GM23338 (cell line): ENCODE measurements around the gene FNDC7.

Experiments used
- EZH2 ChIP-seq: fragments of 200-600 bp; sonication (generic); IDR thresholded peaks from one replicate; pipeline ENCODE4 v1.8.0; 2017; ENCODE audit warnings: antibody characterized with exemption, mild to moderate bottlenecking, low read depth; ENCODE audit not compliant: unreplicated experiment
- POLR2AphosphoS5 ChIP-seq: IDR thresholded peaks from 2 replicates; pipeline ENCODE4 v1.6.1; 2016; ENCODE audit warnings: antibody characterized with exemption, low read depth
- STAT1 ChIP-seq: IDR thresholded peaks from one replicate; pipeline ENCODE4 v1.6.1; 2016; ENCODE audit warnings: antibody characterized with exemption; ENCODE audit not compliant: unreplicated experiment
- TF ChIP-seq, protein P1 (sequence below), 2 experiments: fragments of 200-600 bp in 1 of 2; sonication (generic) in 1 of 2; conservative IDR thresholded peaks; 2 replicates each; pipeline versions ENCODE4 v1.5.1 to v1.6.1; 2016 to 2017; ENCODE audit warnings: antibody characterized with exemption in 2 of 2, low read depth in 2 of 2, mild to moderate bottlenecking in 2 of 2, moderate library complexity in 1 of 2

DNA sequence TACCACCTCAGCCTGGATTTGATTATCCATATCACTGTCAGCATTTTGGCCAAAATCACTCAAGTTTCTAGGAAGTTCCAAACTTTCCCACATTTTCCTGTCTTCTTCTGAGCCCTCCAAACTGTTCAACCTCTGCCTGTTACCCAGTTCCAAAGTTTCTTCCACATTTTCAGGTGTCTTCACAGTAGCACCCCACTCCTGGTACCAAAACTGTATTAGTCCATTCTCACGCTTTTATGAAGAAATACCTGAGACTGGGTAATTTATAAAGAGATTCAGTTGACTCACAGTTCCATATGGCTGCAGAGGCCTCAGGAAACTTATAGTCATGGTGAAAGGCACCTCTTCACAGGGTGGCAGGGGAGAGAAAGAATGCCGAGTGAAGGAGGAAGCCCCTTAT lies 73.2 kb downstream of the FNDC7 start:
- TF ChIP-seq POLR2AphosphoS5 (no peak), STAT1 (no peak), EZH2 (no peak)
- TF ChIP-seq, protein P1, sequence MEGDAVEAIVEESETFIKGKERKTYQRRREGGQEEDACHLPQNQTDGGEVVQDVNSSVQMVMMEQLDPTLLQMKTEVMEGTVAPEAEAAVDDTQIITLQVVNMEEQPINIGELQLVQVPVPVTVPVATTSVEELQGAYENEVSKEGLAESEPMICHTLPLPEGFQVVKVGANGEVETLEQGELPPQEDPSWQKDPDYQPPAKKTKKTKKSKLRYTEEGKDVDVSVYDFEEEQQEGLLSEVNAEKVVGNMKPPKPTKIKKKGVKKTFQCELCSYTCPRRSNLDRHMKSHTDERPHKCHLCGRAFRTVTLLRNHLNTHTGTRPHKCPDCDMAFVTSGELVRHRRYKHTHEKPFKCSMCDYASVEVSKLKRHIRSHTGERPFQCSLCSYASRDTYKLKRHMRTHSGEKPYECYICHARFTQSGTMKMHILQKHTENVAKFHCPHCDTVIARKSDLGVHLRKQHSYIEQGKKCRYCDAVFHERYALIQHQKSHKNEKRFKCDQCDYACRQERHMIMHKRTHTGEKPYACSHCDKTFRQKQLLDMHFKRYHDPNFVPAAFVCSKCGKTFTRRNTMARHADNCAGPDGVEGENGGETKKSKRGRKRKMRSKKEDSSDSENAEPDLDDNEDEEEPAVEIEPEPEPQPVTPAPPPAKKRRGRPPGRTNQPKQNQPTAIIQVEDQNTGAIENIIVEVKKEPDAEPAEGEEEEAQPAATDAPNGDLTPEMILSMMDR (conservative IDR thresholded peaks at IDR 0.05; ENCODE audit: low read depth in 2 of 2): no peak
